WTC11 (cell line): ENCODE results near the gene SLC17A9. TPM values are rescaled to one million over a fixed set of nuclear protein-coding genes. Genes with fewer than 3 reads are reported as not detected.

ENCODE experiments used
- ATAC-seq: fragments of 200-7000 bp; cut with Tn5 transposase; 2 replicates; pipeline ENCODE4 v1.10.0; 2021; ENCODE audit warnings: mild to moderate bottlenecking, moderate library complexity
- CTCF ChIA-PET: fragments of 300-600 bp; sonication (Branson Sonifier 250); formaldehyde crosslinking; loops from one replicate; lab custom pipeline; 2021; ENCODE audit warnings: antibody characterized with exemption; lab: Charles Lee
- POLR2A ChIA-PET: fragments of 350-600 bp; sonication (Branson Sonifier 250); formaldehyde crosslinking; loops from one replicate; lab custom pipeline; 2021; ENCODE audit warnings: antibody characterized with exemption; lab: Charles Lee
- DNase-seq: peaks from one replicate; pipeline ENCODE4 v3.0.0; 2021; ENCODE audit warnings: low spot score
- H3K27ac Mint-ChIP-seq: 2 replicates; pipeline ENCODE4 v1.8.0; 2021; ENCODE audit warnings: mixed read lengths
- H3K27me3 Mint-ChIP-seq: 2 replicates; pipeline ENCODE4 v1.8.0; 2021; ENCODE audit warnings: low read depth, mild to moderate bottlenecking, moderate library complexity, mixed read lengths
- H3K36me3 Mint-ChIP-seq: 2 replicates; pipeline ENCODE4 v1.8.0; 2021; ENCODE audit warnings: mixed read lengths
- H3K4me1 Mint-ChIP-seq: 2 replicates; pipeline ENCODE4 v1.8.0; 2022; ENCODE audit warnings: mixed read lengths
- H3K4me3 Mint-ChIP-seq: 2 replicates; pipeline ENCODE4 v1.8.0; 2021; ENCODE audit warnings: mild to moderate bottlenecking, moderate library complexity, mixed read lengths
- H3K9me3 Mint-ChIP-seq: 2 replicates; pipeline ENCODE4 v1.8.0; 2021; ENCODE audit warnings: mixed read lengths
- CTCF ChIP-seq: fragments of 200-600 bp; IDR thresholded peaks from 2 replicates; pipeline ENCODE4 v1.8.0; 2022; ENCODE audit warnings: antibody characterized with exemption
- ELF4 ChIP-seq: sonication (generic); formaldehyde crosslinking; IDR thresholded peaks from 2 replicates; pipeline ENCODE4 v1.8.1; 2022; ENCODE audit warnings: low read depth, mild to moderate bottlenecking, moderate library complexity, missing genetic modification reagents
- FOXP1 ChIP-seq: sonication (generic); formaldehyde crosslinking; IDR thresholded peaks from 2 replicates; pipeline ENCODE4 v1.8.0; 2022; ENCODE audit warnings: missing genetic modification reagents, mild to moderate bottlenecking, moderate library complexity, borderline replicate concordance
- HMGXB4 ChIP-seq: sonication (generic); formaldehyde crosslinking; IDR thresholded peaks from 2 replicates; pipeline ENCODE4 v1.8.1; 2023; ENCODE audit warnings: mild to moderate bottlenecking, moderate library complexity, missing genetic modification reagents
- NFE2L1 ChIP-seq: sonication (generic); formaldehyde crosslinking; IDR thresholded peaks from 2 replicates; pipeline ENCODE4 v1.8.1; 2023; ENCODE audit warnings: missing genetic modification reagents
- USF1 ChIP-seq: sonication (generic); formaldehyde crosslinking; IDR thresholded peaks from 2 replicates; pipeline ENCODE4 v1.8.0; 2022; ENCODE audit warnings: mild to moderate bottlenecking, missing genetic modification reagents
- ZNF121 ChIP-seq: sonication (generic); formaldehyde crosslinking; IDR thresholded peaks from 2 replicates; pipeline ENCODE4 v1.8.0; 2023; ENCODE audit warnings: missing genetic modification reagents
- ZNF232 ChIP-seq: sonication (generic); formaldehyde crosslinking; IDR thresholded peaks from 2 replicates; pipeline ENCODE4 v1.8.0; 2022; ENCODE audit warnings: mild to moderate bottlenecking, missing genetic modification reagents
- ZNF263 ChIP-seq: sonication (generic); formaldehyde crosslinking; IDR thresholded peaks from 2 replicates; pipeline ENCODE4 v1.8.1; 2022; ENCODE audit warnings: low read depth, mild to moderate bottlenecking, moderate library complexity, missing genetic modification reagents
- ZNF281 ChIP-seq: sonication (generic); formaldehyde crosslinking; IDR thresholded peaks from 2 replicates; pipeline ENCODE4 v1.8.0; 2023; ENCODE audit warnings: mild to moderate bottlenecking, missing genetic modification reagents
- ZNF416 ChIP-seq: fragments of 250-450 bp; sonication (Bioruptor Pico); IDR thresholded peaks from 2 replicates; pipeline ENCODE4 v1.9.0; 2021; ENCODE audit warnings: mild to moderate bottlenecking, inconsistent platforms
- ZNF423 ChIP-seq: fragments of 250-450 bp; sonication (Bioruptor Pico); IDR thresholded peaks from 2 replicates; pipeline ENCODE4 v2.1.2; 2022; ENCODE audit warnings: mild to moderate bottlenecking, moderate library complexity
- total RNA-seq: library from RNA; stranded (reverse); gene quantifications from 3 replicates; pipeline ENCODE4 v1.2.3, GENCODE V29; 2021
- TF ChIP-seq, protein P1 (sequence below): fragments of 250-450 bp; sonication (Bioruptor Pico); IDR thresholded peaks from 2 replicates; pipeline ENCODE4 v2.1.2; 2022; ENCODE audit warnings: mild to moderate bottlenecking, moderate library complexity
- TF ChIP-seq, protein P2 (sequence below): sonication (generic); formaldehyde crosslinking; conservative IDR thresholded peaks from 2 replicates; pipeline ENCODE4 v1.8.1; 2022; ENCODE audit warnings: mild to moderate bottlenecking, missing genetic modification reagents
- TF ChIP-seq, protein P3 (sequence below): sonication (generic); formaldehyde crosslinking; IDR thresholded peaks from 2 replicates; pipeline ENCODE4 v1.8.0; 2022; ENCODE audit warnings: mild to moderate bottlenecking, missing genetic modification reagents

SLC17A9 gene
- total RNA-seq, 1 experiment from 2014 or later = 41.7 TPM

DNA sequence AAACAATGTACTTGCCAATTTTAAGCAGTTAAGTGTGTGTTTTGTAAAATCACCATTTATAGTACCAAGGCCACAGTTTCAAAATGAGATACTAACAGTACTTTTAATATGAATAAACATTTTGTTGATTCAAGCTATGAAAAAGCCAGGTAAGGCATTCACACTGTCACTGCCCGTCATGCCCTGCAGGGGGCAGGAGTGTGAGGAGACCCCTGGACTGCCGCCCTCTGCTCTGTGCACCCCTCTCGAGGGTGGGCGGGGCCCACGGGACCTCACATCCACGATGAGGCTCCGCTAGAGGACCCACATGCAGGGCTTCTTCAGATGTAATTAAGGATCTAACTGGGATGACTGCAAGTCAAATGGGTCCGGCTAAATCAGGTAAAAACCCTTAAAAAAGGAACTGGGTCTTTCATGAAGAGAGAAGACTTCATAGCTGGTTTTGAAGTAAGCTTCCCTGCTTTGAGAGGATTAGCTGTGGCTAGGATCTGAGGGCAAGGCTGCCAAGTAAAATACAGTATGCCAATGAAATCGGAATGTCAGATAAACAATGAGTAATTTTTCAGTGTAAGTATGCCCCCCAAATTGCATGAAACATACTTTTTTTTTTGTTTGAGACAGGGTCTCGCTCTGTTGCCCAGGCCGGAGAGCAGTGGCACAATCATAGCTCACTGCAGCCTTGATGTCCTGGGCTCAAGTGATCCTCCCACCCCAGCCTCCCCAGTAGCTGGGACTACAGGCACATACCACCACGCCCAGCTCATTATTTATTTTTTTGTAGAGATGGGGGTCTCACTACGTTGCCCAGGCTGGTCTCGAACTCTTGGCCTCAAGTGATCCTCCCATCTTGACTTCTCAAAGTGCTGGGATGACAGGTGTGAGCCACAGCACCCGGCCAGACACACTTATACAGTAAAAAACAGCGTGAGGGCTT lies 44.9 kb upstream of the SLC17A9 start:
- Mint-ChIP-seq H3K4me3 (no peak overlapping the region), H3K27me3 (no peaks in the 10 kb centered on the region), H3K4me1 (peaks cover 3% of the 10 kb centered on the region), H3K27ac (peak overlapping the region; percentile 92)
- peak; percentile 63 for TF ChIP-seq CTCF
- TF ChIP-seq ZNF423 (CRISPR knock-in tag) = peak; percentile 68; the same call in 1 of the 2 replicates
- TF ChIP-seq, protein P1, sequence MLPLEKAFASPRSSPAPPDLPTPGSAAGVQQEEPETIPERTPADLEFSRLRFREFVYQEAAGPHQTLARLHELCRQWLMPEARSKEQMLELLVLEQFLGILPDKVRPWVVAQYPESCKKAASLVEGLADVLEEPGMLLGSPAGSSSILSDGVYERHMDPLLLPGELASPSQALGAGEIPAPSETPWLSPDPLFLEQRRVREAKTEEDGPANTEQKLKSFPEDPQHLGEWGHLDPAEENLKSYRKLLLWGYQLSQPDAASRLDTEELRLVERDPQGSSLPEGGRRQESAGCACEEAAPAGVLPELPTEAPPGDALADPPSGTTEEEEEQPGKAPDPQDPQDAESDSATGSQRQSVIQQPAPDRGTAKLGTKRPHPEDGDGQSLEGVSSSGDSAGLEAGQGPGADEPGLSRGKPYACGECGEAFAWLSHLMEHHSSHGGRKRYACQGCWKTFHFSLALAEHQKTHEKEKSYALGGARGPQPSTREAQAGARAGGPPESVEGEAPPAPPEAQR (CRISPR knock-in tag) = no peak
- peak; percentile 86 for TF ChIP-seq ZNF121 (CRISPR knock-in tag)
- TF ChIP-seq, protein P2, sequence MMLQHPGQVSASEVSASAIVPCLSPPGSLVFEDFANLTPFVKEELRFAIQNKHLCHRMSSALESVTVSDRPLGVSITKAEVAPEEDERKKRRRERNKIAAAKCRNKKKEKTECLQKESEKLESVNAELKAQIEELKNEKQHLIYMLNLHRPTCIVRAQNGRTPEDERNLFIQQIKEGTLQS (CRISPR knock-in tag) = no peak
- TF ChIP-seq, all 79 proteins: peak for 3
- ChIA-PET CTCF (interaction anchor here (0.6 to 1.9 kb wide), 21 partner anchors 9 to 128 kb away, joined by 3 to 24 read pairs (median 6); partner anchors contain the start of genes BHLHE23, DIDO1, GID8 and TCFL5), POLR2A (interaction anchor here (0.6 to 1.5 kb wide), 2 partner anchors 30 to 33 kb away, joined by 6 to 7 read pairs; partner anchors contain the start of gene GID8)
- DNase-seq (peak; percentile 61), ATAC-seq (peak; percentile 81)
- no peaks in the 10 kb centered on the region for H3K9me3 Mint-ChIP-seq
- peaks cover 94% of the 10 kb centered on the region for H3K36me3 Mint-ChIP-seq

DNA sequence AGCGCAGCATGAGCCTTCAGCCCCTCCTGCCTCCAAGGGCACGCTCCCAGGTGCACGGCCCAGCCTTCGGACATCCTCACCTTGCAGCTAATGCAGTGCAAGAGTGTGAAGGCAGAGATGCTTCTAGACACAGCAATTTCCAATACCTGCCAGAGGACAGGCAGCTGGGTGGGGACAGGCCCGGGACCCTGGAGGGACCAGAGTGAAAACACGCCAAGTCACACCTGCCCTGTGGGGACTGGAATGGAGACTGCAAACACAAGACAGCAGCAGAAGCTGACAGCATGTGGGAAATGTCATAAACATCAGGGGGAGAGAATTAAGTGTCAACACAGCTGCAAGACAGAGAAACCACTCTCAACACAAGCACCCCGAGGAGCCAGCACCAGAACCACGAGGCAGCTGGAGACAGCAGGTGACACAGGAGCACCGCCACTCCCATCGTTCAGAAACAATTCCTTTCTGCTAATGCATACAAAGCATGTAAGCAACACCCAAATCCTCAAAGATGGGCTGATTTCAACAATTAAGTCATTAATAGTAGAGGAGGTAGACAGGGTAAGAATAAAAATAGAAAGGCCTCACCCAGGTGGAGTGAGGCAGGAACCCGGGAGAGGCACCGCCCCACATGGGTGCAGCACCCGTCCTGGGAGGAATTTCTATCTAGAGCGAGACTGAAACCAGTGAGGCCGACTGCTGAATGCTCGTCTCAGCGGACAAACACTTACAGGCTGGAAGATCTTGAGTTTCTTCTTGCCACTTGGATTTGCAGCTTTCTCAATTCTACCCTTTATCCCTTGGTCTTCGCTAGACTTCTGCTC lies 43.3 kb upstream of the SLC17A9 start:
- H3K27ac Mint-ChIP-seq = peak overlapping the region; percentile 79
- no peaks in the 10 kb centered on the region for H3K27me3 Mint-ChIP-seq
- CTCF ChIA-PET = interaction anchor here (0.6 kb wide), 1 partner anchor 13 kb away, joined by 4 read pairs; no protein-coding TSS in a partner anchor
- H3K36me3 Mint-ChIP-seq = peaks cover 90% of the 10 kb centered on the region
- POLR2A ChIA-PET = no interaction called here
- peaks cover 10% of the 10 kb centered on the region for H3K4me1 Mint-ChIP-seq
- no peak for ATAC-seq
- no peak overlapping the region for H3K4me3 Mint-ChIP-seq
- no peaks in the 10 kb centered on the region for H3K9me3 Mint-ChIP-seq
- no peak for DNase-seq
- TF ChIP-seq ZNF281 = no peak
- TF ChIP-seq, all 79 proteins: peak for 0

DNA sequence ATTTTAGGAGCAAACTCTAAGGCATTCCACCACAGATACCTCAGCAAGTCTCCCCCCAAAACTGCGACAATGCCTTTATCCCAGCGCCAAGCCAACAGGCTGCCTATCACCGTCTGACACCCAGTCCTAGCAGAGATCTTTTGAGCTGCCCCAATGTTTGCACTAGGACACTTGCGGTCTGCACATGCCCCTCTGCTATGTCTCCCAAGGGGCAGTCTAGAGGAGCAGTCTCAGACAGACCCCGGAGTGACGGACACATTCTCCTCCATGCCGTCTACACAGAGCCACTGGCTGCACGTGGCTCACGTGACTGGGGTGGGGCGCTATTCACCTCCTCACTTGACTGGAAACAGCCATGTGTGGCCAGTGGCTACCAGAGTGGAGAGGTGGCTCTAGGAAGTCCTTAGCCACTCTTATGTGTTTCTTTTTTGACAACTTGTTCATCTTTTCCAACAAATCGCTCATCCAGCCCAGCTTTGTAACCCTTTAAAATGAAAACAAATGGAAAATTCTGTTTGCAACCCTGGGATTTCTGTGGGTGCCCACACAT lies 42.2 kb upstream of the SLC17A9 start:
- Mint-ChIP-seq H3K36me3 (peaks cover 78% of the 10 kb centered on the region), H3K27me3 (no peaks in the 10 kb centered on the region), H3K4me1 (peaks cover 16% of the 10 kb centered on the region), H3K4me3 (no peak overlapping the region), H3K27ac (peak overlapping the region; percentile 79), H3K9me3 (no peaks in the 10 kb centered on the region)
- POLR2A ChIA-PET = interaction anchor here (0.6 kb wide), 1 partner anchor 468 kb away, joined by 3 read pairs; no protein-coding TSS in a partner anchor
- DNase-seq (no peak), ATAC-seq (no peak)
- CTCF ChIA-PET = interaction anchor here (2.1 kb wide), 1 partner anchor 9 kb away, joined by 5 read pairs; no protein-coding TSS in a partner anchor
- TF ChIP-seq ELF4 (CRISPR knock-in tag) (no peak), ZNF263 (CRISPR knock-in tag) (no peak), ZNF416 (no peak), USF1 (CRISPR knock-in tag) (no peak), ZNF232 (CRISPR knock-in tag) (no peak), NFE2L1 (CRISPR knock-in tag) (no peak), FOXP1 (CRISPR knock-in tag) (no peak), HMGXB4 (CRISPR knock-in tag) (no peak)
- TF ChIP-seq, protein P3, sequence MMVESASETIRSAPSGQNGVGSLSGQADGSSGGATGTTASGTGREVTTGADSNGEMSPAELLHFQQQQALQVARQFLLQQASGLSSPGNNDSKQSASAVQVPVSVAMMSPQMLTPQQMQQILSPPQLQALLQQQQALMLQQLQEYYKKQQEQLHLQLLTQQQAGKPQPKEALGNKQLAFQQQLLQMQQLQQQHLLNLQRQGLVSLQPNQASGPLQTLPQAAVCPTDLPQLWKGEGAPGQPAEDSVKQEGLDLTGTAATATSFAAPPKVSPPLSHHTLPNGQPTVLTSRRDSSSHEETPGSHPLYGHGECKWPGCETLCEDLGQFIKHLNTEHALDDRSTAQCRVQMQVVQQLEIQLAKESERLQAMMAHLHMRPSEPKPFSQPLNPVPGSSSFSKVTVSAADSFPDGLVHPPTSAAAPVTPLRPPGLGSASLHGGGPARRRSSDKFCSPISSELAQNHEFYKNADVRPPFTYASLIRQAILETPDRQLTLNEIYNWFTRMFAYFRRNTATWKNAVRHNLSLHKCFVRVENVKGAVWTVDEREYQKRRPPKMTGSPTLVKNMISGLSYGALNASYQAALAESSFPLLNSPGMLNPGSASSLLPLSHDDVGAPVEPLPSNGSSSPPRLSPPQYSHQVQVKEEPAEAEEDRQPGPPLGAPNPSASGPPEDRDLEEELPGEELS (CRISPR knock-in tag) = no peak
